ENCODE measurements around the gene OGFOD1. TPM values are rescaled to one million over a fixed set of nuclear protein-coding genes. Genes with fewer than 3 reads are reported as not detected.

OGFOD1 gene
- total and polyA plus RNA-seq, 12 donors, result 8.9 to 41.0 (median 35.8) TPM

GRCh38 chr16:56438038-56438437 lies 13.3 kb upstream of the OGFOD1 start:
- peaks cover 0 to 95% (median 22%) of the 10 kb centered on the region in 9 donors for H3K36me3 ChIP-seq
- no peak overlapping the region for H3K4me3 ChIP-seq
- no peak for TF ChIP-seq CTCF (IDR thresholded peaks at IDR 0.05)
- DNase-seq (no peak), ATAC-seq (no peak)
- intact Hi-C loops (cut with DNase I), result no loop called here
- no peaks in the 10 kb centered on the region for H3K9me3 ChIP-seq
- no peaks in the 10 kb centered on the region for H3K27me3 ChIP-seq
- WGBS, 2 donors, result 91 to 93% methylated on average over 1 of the region's 1 CpG
- peaks cover 0 to 7% (median 0%) of the 10 kb centered on the region in 9 donors for H3K4me1 ChIP-seq
- no peak overlapping the region for H3K27ac ChIP-seq

- intact Hi-C loops (cut with DNase I), result no loop called here
- Histone ChIP-seq H3K4me3 (no peak overlapping the region), H3K36me3 (peaks cover 0 to 55% (median 13%) of the 10 kb centered on the region in 9 donors), H3K27ac (no peak overlapping the region), H3K4me1 (peaks cover 4 to 38% (median 28%) of the 10 kb centered on the region in 9 donors), H3K27me3 (no peaks in the 10 kb centered on the region), H3K9me3 (no peaks in the 10 kb centered on the region)
- ATAC-seq (no peak), DNase-seq (no peak)
- no peak for TF ChIP-seq CTCF (IDR thresholded peaks at IDR 0.05)
- WGBS, 2 donors, result 56 to 69% methylated on average over 2 of the region's 2 CpGs
Measured at GRCh38 chr16:56447286-56447685, 4.1 kb upstream of the OGFOD1 start.

DNA sequence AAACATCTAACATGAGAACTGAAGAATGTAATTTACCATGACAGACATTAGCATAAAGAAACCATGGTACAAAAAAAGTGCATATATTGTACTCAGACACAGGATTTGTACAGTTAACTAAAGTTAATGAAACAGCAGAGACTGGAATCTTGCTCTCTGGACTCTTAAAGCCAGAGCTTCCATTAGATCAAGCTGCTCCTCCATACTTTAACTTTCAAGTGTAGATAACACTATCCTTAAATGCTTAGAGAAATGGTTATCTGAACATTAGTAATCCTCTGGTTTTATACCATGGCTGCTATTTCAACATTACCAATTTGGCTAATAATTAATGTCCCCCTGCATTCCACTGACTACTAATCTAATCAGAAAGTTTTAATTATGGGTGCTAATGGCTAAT lies 3.3 kb upstream of the OGFOD1 start:
- DNase-seq (no peak), ATAC-seq (no peak)
- intact Hi-C loops (cut with DNase I), result no loop called here
- no peaks in the 10 kb centered on the region for H3K9me3 ChIP-seq
- no peak overlapping the region for H3K27ac ChIP-seq
- H3K4me1 ChIP-seq, result peaks cover 4 to 45% (median 35%) of the 10 kb centered on the region in 9 donors
- H3K27me3 ChIP-seq, result no peaks in the 10 kb centered on the region
- H3K36me3 ChIP-seq, result peaks cover 0 to 51% (median 13%) of the 10 kb centered on the region in 9 donors
- no peak overlapping the region for H3K4me3 ChIP-seq
- no peak for TF ChIP-seq CTCF (IDR thresholded peaks at IDR 0.05)

- Histone ChIP-seq H3K4me3 (peak overlapping the region; percentile 82 to 99 (median 92)), H3K27me3 (no peaks in the 10 kb centered on the region), H3K4me1 (peaks cover 4 to 51% (median 39%) of the 10 kb centered on the region in 9 donors), H3K27ac (peak overlapping the region; percentile 61 to 90 (median 86)), H3K9me3 (no peaks in the 10 kb centered on the region), H3K36me3 (peaks cover 0 to 51% (median 24%) of the 10 kb centered on the region in 9 donors)
- TF ChIP-seq CTCF (IDR thresholded peaks at IDR 0.05), result no peak
- WGBS, 2 donors, result 4% methylated on average over 18 of the region's 18 CpGs
- no peak for DNase-seq
- ATAC-seq, result peak in 3 of 8 donors; percentile 16 to 46 (median 40)
- intact Hi-C loops (cut with DNase I), result loop anchor here in 1 of 10 donors (2.0 kb wide), 1 partner anchor 26 kb away; the partner anchor contains the start of gene AMFR
Measured at GRCh38 chr16:56450275-56450985, 924 bp upstream of the OGFOD1 start.
